GM18858 (cell line): Measurements from ENCODE around the gene C16orf86.

Source experiments
- ATAC-seq: cut with Tn5 transposase; IDR thresholded peaks from one replicate; pipeline ENCODE4 v1.9.1; 2021; ENCODE audit not compliant: unreplicated experiment

The C16orf86 gene, protein sequence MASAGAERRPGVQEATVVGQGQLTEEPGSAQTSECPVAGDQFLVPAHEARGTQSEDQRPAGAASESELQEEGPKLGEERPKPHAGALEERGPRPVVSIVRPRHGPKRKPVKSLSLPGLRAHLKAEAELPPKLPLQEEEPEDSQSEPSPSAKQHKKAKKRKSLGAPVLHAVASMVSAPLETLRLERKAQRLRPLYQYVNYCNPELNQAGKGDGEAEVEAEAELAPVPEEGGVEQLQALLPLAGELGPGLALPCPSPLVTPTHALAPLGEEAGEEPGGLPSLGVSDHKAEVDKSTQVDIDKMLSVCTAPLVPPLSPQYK

DNA sequence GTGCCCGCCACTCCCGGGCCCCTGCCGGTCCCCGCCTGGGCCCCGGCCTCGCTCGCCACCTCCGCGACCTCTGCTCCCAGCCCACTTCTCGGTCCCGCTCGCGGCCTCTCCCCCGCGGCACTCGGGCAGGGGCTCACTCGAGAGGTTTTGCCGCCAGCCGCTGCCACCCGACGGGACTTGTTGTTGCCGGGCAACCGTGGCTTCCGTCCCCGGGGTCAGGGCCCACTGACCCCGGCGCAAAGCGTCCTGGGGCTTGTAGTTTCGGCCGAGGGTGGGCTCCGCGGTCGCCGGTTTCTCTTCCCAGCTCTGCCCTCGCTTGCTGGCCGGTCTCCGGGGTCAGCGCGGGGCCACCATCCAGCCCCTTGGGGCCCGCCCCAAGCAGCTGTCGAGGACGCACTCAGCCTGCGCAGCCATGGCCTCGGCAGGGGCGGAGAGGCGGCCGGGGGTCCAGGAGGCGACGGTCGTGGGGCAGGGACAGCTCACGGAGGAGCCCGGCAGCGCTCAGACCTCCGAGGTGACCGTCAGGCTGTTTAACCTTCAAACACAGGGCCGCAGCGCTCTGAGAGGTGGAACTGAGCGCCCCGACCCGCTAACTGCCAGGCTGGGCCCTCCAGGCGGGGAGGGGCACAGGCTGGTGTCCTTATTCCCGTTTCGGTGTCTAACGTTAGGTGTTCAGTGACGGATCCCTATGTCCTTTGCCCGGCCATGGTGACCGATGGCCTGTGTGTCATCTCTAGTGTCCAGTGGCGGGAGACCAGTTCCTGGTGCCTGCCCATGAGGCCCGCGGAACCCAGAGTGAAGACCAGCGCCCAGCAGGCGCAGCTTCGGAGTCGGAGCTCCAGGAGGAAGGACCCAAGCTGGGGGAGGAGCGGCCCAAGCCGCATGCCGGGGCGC, at the start of gene C16orf86, which contains the start of gene ENKD1:
Gene C16orf86 (plus strand): TSS at position 256 of the 894 bp plus-strand sequence. CDS start 157 bp downstream, at position 413.
Gene ENKD1 (minus strand): TSS at position 192 of the 894 bp plus-strand sequence. CDS start 308 bp downstream, outside the sequence.
- ATAC-seq: peak; percentile 44

DNA sequence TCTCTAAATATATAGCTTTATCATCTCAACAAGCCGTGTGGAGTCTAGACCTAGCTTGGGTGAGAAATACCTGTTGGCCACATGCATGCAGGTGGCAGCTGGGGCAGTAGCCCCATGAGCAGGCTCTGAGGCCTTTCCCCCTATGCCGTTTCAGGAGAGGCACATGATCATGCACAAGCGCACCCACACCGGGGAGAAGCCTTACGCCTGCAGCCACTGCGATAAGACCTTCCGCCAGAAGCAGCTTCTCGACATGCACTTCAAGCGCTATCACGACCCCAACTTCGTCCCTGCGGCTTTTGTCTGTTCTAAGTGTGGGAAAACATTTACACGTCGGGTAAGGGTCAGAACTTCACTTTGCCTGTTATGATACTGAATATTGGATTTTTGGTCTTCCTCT, 38.4 kb upstream of the C16orf86 start:
- ATAC-seq: no peak

DNA sequence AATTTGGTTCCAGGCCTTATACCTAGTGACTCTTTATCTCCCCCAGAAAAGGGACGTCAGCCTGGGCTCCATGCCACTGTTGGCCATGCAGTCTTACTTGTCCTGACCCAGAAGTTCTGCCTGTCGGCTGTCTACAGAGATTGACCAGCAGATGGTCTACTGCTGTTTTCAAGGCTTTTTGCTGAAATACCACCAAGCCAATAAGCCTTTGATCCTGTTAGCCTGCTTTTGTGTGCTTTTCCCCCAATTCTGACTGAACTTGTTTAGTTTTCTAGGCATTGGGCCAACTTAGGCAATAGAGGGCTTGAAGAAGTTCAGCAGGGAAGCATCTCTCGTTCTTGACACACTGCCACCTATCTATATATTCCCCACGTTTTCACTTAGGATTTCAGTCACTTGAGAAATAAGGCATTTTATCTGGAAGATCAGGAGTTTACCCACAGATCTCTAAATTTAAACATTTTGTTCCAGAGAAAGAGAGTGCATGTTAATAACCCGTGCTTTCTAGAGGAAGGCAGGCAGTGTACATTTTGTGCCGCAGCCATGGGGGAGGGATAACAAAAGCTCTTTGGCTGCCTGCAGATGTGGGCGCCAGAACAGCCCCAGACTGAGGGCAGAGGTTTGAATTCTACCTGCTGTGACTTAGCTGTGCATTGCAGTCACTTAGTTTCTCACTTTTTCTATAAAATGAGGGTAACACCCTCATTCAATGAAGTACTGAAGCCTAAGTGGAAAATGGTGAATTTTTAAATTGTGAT, 34.0 kb upstream of the C16orf86 start:
- ATAC-seq: no peak

DNA sequence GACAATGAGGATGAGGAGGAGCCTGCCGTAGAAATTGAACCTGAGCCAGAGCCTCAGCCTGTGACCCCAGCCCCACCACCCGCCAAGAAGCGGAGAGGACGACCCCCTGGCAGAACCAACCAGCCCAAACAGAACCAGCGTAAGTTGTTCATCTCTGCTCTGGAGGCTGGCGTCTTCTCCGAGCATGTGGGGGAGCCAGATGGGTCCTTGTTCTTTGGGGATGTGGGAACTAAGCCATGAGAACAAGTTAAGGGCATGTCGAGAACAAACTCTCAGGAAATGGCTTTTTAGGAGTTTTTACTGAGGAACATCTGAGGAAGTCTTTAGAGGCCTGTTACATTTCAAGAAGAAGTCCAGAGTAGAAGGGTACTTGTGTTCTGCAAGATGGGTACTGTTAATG, 29.9 kb upstream of the C16orf86 start:
- ATAC-seq: no peak

DNA sequence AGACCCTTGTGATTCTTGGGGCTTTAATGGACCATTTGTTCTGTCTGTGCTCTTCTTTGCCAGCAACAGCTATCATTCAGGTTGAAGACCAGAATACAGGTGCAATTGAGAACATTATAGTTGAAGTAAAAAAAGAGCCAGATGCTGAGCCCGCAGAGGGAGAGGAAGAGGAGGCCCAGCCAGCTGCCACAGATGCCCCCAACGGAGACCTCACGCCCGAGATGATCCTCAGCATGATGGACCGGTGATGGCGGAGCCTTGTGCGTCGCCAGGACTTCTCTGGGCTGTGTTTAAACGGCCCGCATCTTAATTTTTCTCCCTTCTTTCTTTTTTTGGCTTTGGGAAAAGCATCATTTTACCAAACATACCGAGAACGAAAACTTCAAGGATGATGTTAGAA, 29.0 kb upstream of the C16orf86 start:
- no peak for ATAC-seq

DNA sequence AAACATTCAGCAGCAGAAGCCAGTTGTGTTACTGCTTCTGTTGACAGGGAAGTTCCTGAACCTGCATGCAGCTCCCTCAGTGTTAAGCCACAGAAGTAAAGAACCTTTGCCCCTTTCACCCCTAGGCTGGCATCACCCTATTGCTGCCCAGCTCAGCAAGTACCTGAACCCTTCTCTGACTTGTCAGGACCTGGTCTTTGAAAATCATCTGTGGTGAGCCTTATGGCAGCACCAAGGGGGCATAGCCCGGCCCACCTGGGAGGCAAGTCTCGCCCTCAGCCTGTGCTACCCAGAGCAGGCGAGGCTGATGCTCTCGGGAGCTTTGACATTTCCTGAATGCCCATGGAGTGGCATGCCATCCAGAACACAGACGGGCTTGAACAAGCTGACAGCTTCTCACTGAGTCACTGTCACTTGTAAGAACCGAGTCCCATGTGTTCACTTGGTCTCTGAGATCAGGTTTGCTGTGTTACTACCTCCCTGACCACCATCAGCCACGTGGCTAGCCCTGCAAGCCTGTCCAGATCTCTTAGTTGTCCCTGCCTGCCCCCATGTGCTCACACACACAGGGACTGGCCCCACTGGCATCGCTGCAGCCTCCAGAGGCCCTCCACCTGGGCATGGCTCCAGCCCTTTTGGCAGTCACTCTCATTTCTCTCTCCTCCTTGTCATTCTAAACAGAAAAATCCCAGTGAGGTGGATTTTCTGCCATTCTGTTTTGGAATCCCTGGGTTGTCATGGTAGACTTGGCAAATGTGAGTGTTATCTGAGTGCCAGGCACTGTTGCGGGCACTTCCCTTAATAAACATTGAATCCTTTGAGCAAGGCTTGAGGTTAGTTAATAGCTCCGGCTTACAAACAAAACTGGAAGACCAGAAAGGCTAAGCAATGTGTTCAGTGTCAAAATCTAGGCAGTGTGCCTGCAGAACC, 24.6 kb upstream of the C16orf86 start:
- no peak for ATAC-seq

DNA sequence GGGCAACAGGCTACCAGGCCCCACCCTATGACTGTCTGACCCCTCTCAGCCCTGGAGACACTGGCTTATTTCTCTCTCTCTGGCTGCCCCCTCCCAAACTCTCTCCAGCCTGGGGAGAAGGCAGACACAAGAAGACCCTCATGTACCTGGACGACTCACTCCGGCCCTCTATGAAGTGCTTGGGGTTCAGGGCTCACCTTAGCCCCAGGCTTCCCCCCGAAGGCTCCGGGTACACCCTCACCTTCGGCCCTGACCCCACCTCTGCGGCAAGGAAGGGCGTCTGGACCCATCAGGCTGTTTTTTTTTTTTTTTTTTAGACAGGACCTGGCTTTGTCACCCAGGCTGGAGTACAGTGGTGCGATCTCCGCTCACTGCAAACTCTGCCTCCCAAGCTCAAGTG, 22.6 kb upstream of the C16orf86 start:
- no peak for ATAC-seq

DNA sequence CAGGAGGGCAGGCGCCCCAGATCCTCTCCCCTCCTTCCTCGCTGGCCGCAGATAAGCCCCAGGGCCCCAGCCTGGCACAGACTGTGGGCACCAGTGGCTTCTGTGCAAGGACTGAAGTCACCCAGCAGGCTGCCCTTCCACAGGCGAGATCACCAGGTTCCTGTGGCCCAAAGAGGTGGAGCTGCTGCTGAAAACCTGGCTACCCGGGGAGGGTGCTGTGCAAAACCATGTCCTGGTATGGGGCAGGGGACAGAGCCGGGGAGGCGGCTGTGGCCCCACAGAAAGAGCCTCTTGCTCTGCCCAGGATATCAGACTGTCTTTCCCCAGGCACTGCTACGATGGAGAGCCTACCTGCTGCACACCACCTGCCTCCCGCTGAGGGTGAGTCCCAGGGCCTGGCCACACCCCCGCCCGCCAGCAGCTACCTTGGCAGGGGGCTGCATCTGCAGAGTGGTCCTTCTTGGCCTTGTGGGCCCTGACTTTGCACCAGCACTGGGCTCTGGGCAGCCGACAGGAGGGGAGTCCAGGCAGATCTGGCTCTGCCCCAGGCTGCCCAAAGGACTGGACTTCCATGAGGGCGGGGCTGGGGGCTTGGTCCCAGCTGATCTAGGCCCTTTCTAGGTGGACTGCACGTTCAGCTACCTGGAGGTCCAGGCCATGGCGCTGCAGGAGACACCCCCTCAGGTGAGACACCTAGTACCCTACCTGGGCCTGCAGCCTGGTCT, 21.1 kb upstream of the C16orf86 start:
- ATAC-seq: no peak

DNA sequence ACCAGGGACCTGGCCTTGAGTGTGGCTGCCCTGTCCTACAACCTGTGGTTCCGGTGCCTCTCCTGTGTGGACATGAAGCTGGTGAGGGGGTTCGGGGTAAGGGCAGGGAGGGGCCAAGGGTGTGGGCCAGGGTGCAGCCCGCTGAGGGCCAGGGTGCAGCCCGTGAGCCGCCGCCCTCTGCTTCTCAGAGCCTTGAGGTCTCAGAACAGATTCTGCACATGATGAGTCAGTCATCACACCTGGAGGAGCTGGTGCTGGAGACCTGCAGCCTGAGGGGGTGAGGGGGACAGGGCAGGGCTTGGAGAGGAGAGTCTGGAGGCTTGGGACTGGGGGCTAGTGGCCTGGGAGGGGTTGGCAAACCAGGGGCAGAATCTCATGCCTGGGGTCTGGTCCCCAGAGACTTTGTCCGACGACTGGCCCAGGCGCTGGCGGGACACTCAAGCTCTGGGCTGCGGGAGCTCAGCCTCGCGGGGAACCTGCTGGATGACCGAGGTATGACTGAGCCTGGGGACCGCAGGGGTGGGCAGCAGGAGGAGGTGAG, 19.4 kb upstream of the C16orf86 start:
- no peak for ATAC-seq

DNA sequence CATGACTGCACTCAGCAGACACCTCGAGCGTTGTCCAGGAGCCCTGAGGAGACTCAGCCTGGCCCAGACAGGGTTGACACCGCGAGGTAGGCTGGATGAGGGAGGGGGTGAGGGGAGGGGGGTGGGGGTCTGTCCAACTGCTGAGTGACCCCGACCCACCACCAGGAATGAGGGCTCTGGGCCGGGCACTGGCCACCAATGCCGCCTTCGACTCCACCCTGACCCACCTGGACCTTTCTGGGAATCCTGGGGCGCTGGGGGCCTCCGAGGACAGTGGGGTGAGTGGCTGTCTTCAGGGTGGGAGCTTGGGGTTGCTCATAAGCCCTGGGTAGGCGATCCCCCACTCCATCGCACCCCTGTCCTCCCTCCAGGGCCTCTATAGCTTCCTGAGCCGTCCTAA, 18.9 kb upstream of the C16orf86 start:
- no peak for ATAC-seq

DNA sequence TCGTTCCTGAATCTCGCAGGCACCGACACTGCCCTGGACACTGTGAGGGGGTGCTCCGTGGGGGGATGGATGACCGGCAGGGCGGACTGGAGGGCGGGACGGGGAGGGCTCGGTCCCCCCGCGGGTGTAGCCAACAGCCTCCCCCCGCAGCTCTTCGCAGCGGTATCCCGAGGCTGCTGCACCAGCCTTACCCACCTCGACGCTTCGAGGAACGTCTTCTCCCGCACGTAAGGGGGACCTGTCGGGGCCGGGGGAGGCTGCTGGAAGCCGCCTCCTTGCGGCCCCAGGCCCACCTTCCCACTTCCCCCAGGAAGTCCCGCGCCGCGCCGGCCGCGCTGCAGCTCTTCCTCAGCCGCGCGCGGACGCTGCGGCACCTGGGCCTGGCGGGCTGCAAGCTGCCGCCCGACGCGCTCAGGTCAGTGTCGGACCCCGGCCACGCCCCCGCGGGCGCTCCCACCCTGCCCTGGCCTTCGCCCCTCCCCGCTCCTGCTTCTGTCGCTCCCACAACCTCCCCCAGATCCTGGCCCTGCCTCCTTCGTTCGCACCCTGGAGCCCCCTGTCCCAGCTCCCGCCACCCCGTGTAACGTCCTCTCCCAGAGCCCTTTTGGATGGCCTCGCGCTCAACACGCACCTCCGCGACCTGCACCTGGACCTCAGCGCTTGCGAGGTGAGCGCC, 18.4 kb upstream of the C16orf86 start:
- ATAC-seq: no peak

DNA sequence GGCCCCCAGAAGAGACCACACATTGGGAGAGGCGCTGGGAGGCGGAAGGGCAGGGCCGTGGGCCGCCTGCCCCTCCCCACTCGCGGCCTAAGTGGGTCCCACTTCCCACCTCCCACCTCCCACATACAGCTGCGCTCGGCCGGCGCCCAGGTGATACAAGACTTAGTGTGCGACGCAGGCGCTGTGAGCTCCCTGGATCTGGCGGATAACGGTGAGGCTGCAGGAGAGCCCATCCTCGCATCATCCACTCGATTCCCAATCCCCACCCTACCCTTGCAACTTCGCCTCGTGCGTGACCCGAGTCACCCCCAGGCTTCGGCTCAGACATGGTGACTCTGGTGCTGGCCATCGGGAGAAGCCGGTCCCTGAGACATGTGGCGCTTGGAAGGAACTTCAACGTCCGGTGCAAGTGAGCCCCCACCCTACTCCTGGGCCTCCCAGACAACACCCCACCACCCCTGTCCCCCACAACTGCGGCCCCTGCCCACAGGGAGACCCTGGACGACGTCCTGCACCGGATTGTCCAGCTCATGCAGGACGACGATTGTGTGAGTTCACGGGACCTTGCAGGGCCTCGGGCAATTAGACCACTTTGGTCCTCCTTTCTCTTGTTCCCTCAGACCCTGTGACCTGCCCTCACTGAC, 17.7 kb upstream of the C16orf86 start:
- no peak for ATAC-seq

DNA sequence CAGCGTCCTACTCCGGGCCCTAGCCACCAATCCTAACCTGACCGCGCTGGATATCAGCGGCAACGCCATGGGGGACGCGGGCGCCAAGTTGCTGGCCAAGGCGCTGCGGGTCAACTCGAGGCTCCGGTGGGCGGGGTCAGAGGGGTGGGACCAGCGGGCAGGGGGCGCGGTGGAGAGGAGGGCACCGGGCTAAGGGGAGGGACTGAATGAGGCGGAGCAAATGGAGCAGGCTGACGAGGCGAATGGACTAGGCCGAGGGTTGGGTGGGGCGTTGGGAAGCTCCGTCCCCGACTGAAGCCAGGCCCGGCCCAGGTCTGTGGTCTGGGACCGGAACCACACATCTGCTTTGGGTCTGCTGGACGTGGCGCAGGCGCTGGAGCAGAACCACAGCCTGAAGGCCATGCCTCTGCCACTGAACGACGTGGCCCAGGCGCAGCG, 17.1 kb upstream of the C16orf86 start:
- no peak for ATAC-seq

DNA sequence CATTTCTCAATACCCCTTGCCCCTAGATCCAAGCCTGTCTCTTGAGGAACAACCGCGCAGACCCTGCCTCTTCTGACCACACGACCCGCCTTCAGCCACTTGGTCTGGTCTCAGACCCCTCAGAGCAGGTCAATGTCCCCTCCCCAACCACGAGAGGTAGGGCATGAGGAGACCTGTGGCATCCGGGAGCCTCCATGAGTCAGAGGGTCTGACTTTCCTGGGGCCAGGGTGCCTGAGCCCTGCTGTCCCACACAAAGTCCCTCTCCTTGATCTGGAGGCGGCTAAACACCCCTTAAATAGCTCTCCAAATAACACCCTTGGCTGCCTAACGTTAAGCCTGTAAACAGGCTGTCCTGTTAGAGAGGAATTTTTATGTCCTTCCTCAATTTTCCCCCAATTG, 16.6 kb upstream of the C16orf86 start:
- ATAC-seq: no peak

DNA sequence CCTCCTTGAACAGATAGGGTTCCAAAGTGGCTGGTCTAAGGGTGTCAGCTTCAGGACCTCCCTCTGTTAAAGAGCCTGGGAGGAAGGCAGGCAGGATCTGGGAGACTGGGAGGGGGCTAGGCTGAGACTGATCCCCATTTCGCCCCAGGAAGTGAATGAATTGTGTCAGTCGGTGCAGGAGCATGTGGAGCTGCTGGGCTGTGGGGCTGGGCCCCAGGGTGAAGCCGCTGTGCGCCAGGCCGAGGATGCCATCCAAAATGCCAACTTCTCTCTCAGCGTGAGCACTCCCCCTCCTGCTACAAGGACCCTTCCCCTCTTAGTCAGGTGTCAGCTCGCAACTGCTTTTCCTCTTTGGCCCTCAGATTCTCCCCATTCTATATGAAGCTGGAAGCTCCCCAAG, 15.6 kb upstream of the C16orf86 start:
- ATAC-seq: no peak

DNA sequence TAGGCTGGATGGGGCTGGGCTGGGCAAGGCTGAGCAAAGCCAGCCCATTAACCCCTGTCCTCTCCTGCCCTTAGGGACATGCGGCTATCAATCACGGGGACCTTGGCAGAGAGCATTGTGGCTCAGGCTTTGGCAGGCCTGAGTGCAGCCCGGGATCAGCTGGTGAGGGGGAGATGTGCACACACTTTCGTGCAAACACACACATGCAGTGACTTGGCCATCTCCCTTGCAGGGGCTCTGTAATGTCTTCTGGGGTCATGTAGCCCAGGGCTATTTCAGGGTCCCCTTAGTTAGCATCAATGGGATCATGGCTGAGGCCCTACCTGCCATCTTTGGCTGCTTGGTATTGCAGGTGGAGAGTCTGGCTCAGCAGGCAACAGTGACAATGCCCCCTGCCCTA, 14.8 kb upstream of the C16orf86 start:
- no peak for ATAC-seq

DNA sequence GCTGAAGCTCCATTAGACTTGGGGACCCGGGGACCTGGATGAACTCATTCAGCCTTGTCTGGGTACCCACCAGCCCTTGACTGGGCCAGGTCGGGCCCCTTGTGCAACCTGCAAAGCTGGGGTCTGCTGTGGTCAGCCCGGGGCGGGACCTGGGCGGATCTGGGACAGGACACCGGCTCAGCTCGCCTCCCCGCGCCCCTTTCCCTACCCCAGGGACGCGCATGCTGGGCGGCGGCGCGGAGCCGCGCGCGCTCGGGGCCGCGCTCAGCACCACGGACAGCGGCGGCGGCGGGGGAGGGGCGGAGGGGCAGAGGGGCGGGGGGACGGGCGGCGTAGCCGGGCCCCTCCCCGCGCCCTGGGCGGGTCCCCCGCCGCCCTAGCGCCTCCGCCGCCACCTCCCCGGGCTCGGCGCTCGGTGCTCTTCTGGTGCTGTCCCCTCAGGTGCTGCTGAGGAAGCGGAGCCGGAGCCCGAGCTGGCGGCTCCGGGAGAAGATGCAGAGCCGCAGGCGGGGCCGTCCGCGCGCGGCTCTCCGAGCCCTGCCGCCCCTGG, 14.0 kb upstream of the C16orf86 start:
- no peak for ATAC-seq
